ENCODE results near the gene UBAC2.

Gene UBAC2

GRCh38 chr13:99339230-99339721, 138.6 kb downstream of the UBAC2 start:
- no peak for DNase-seq (ENCODE audit: low read depth in 3 of 3)

DNA sequence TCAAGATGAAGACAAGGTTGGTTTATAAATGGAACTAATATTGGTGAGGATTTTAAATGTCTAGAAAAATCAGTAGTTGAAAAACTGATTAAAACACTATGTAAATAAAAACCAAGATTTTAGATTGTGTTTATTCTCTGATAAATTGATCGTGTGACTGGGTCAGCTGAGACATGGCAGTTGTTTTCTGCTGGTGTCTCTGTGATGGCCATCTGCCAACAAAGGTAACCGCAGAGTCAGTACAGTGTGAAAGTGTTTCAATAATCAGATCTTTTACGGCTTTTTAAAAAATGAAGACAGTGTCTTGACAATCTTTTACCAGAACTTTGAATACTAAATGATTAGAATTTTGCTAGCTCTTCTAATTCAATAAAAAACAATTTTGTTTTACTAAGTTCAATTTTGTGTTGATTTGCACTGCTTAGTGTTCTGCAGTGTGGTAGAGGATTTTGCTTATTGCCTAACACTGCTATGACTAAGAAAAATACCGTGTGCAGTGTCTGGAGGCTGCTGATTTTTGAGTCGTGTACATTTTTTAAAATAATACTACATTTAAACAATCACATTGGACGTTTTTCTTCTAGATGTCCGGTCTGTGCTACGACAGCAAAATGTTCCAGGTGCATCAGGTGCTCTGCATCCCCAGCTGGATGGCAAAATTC, 139.2 kb downstream of the UBAC2 start:
- DNase-seq (ENCODE audit: low read depth in 3 of 3): no peak

- DNase-seq (ENCODE audit: low read depth in 3 of 3): no peak
Measured at GRCh38 chr13:99340638-99341037, 140.0 kb downstream of the UBAC2 start.

DNA sequence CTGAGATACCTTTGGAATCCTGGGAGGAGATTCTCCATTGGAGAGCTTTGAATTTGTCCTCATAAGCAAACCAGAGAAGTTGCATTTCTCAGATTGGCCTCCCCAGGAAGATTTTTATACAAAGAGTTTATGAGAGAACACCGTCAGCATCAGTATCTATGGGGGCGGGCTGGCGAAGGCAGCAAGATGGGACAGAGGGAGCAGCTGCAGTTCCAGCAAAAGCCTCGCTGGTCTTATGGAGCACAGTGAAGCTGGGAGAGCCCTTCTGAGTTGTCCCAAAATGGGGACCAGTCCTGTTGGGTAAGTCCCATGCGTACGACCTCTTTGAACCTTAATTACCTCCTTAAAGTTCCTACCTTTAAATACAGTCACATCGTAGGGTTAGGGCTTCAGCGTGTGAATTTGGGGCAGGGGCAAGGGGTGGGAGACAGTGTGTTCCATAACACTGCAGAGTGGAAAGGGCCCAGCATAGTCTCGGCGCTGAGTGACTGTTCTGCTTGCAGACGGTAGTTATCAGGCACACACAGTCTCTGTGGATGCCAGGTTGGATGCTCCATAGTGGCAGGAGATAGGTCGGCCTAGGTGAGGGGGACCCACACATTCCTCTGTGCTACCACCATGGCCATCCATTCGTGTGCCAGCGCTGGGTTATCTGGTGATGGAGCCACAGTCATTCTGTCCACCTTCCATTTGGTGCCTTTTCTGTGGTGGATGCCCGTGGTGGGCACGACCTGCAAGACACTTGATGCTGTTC, 141.5 kb downstream of the UBAC2 start:
- DNase-seq (ENCODE audit: low read depth in 3 of 3): no peak

- no peak for DNase-seq (ENCODE audit: low read depth in 3 of 3)
Measured at GRCh38 chr13:99342723-99343315, 142.2 kb downstream of the UBAC2 start.

DNA sequence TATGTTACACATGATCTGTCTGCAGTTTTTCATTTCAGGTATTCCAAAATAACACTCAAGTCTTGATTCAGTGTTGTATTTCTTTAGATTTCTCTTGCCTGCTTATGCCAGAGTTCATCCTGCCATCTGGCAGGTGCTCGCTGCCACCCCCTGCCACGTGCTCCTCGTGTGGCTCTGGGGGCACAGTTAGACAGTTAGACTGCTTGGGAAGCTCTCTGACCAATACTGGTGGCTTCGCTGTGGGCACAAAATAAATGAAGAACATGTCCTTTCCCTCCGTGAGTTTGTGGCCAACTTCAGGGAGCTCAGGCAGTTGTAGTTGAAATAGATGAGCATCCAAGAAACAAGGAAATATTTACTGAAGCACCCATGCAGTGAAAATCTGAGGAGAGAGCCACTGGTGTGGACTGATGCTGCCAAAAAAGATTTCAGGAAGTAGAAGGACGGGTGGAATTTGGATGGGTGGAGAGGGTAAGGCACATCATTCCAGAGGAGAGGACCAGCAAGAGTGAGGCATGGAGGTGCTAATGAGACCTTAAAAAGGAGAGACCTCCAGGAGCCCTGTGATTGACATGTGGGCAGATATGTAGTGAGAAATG, 144.1 kb downstream of the UBAC2 start:
- no peak for DNase-seq (ENCODE audit: low read depth in 3 of 3)

- no peak for DNase-seq (ENCODE audit: low read depth in 3 of 3)
Measured at GRCh38 chr13:99345345-99345744, 144.7 kb downstream of the UBAC2 start.

DNA sequence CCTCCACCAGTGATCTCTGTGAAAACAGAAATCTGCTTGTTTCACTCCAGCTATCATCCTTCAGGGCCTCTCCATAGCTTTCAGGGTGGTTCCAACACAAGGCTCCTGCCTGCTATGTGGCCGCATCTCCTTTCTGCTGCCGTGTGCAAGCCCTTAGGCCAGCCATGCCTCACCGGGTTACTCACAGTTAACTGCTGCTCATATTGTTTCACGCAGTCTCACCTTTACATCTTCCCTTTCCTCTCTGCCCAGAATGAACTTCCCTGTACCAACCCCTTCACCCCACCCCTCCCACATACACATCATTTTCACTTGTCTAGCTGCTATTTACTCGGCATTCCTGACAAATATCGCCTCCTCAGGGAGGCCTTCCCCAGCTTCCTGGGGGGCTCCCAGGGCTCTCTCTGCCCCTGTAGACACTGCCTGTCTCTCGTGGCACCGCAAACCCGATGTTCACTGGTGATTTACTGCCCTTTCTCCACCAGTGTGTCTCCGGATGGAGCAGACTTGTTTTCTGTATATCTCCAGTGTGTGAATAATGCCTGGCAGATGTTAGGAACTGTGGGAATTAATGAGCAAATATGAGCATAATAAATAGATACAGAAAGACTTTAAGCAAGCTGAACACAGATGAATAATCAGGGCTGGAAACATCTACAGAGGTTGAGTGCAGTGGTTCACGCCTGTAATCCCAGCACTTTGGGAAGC, 145.8 kb downstream of the UBAC2 start:
- no peak for DNase-seq (ENCODE audit: low read depth in 3 of 3)

DNA sequence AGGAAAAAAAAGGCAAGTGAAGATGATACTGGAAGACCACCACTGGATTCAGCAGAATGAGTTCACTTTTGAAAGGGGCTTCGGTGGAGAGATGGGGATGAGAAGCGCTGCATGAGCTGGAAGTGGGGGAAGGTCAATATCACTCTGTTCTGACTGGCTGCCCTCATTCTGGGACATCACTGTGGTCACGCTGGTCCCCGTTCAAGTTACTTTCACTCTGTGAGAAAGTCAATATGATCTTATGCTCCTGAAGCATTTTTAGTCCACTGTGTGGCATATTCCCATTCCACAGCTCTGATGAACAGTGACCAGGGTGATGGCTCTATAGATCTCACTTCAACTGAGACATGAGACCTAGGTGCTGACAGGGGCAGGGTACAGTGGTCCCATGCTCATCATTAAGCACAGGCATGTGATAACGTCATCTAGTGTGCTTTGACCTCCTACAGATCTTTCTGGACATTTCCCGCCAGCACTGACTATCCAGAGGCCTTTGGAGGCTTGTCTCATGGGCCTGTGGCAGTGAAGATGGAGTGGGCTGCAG, 146.8 kb downstream of the UBAC2 start:
- no peak for DNase-seq (ENCODE audit: low read depth in 3 of 3)

DNA sequence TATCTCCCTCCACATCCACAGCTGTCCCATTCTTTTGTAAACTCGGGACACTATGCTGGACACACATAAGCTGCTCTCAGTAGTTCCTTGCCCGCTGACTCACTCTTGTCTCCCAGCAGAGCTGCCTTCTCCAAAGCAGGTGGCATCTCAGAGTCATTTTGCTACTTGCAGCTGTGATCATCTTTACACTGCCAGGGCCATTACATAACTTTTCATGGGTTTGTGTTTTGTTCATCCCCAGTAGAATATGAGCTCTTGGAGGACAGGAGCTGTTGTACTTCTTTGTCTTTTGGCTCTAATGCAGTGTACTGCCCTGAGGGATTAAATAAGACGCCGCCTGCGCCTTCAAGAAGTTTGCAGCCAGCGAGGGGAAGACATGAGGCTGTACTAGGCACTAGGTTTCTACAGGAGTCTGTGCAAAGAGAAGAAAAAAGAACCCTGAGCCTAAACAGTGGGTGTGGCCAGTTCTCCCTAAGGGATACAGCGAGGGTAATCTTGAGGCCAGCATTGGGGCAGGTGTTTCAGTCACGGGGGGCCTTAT, 147.3 kb downstream of the UBAC2 start:
- no peak for DNase-seq (ENCODE audit: low read depth in 3 of 3)

- no peak for DNase-seq (ENCODE audit: low read depth in 3 of 3)
Measured at GRCh38 chr13:99350191-99350590, 149.5 kb downstream of the UBAC2 start.

DNA sequence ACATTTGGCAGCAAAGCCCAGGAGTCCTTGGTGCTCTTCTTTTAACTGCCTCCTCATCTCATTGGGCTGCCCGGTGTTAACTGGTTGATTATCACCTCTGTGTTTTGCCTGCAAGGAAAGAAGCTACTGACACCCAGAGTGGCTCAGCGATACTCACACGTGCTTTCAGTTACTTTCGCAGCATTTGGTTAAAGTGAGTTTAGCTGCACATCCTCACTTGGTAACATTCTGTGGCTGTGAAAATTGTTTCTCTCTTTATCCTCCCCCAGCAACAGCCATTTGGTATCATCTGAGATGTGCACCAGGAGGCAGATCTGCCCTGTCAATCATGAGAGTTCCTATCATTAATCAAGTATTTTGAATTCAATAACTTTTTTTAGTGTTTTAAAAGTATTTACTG, 151.1 kb downstream of the UBAC2 start:
- no peak for DNase-seq (ENCODE audit: low read depth in 3 of 3)

DNA sequence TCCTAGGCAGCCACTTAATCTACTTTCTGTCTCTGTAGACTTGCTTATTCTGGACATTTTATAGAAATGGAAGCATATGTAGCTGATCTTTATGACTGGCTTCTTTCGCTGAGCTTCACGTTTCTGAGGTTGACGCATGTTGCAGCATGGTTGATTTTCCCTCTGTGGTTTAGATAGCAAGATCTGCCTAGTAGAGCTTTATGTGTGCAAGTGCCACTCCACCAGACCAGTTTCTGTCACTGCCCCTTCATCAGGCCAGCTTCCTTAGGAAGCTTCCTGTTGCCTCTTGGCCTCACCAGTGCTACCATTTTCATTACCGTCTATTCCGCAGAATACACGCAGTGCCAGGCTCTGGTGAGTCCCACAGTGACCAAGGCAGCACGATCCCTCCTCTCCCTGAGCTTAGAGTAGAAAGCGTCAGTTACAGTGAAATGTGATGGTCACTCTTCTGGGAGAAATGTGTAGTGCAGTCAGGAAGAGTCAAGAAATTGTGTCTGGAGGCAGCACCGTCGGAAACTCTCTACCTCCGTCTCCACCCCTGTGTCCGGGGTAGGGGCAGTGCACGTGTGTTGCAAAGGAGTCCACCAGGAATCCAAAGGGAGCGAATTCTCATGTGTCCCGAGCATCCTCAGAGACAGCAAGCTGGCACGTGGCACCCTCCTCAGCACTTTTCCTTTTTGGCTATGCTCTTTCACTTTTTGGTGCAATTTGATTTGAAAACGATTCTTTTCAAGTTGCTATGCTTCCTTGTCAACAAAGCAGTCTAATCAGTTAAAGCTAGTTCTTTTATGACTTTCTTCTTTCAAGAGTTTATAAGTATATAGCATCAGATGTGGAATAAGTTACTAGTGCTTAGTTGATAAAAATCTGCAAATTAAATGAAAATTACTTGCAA, 151.9 kb downstream of the UBAC2 start:
- no peak for DNase-seq (ENCODE audit: low read depth in 3 of 3)

DNA sequence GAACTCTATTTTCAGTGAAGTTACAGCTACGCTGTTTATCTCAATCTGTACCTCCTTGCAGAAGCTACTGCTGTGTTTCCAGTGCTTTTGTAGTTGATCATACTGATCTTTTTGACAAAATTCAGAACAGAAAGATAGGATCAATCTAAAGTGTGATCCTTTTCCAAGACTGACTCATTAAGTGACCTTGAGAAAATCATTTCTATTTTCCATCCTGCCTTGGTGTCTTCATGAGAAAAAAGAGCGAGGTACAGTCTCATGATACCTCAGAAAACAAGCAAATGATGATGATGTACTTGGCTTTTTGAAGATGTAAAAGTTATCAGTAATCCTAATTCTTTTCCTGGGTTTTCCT, 152.6 kb downstream of the UBAC2 start:
- no peak for DNase-seq (ENCODE audit: low read depth in 3 of 3)

DNA sequence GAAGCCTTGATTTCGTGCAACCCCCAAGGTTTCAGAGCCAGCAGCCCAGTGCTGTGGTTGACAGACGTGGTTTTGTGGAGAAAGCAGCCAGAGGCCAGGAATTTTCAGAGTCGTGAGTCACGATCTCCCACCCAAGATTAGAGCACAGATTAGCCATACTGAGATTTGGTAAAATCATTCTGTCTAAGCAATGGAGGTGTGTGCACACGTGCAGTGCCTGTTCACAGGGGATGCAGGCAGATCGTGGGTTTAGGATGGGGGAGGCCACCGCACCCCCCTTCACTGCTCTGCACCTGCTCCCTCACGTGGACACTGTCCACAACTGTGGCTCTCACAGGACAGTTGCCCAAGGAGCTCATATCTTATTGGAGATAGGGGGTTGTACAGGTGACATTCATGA, 153.2 kb downstream of the UBAC2 start:
- peak in 1 of 3 donors; percentile 24 for DNase-seq (ENCODE audit: low read depth in 3 of 3)

GRCh38 chr13:99354371-99354951, 153.8 kb downstream of the UBAC2 start:
- DNase-seq (ENCODE audit: low read depth in 3 of 3): no peak

GRCh38 chr13:99355267-99356011, 154.8 kb downstream of the UBAC2 start:
- no peak for DNase-seq (ENCODE audit: low read depth in 3 of 3)

DNA sequence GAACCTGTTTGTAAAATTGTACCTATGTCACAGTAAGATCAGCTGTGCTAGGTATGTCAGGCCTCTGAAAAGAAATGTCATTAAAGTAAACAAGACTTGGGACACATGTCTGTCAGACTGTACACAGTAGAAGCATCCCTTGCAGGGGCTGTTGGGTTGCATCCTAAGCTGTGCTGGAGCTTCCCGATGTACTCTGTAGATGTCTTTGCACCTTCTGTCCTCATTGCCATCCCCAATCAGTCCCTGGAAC, 155.3 kb downstream of the UBAC2 start:
- no peak for DNase-seq (ENCODE audit: low read depth in 3 of 3)

DNA sequence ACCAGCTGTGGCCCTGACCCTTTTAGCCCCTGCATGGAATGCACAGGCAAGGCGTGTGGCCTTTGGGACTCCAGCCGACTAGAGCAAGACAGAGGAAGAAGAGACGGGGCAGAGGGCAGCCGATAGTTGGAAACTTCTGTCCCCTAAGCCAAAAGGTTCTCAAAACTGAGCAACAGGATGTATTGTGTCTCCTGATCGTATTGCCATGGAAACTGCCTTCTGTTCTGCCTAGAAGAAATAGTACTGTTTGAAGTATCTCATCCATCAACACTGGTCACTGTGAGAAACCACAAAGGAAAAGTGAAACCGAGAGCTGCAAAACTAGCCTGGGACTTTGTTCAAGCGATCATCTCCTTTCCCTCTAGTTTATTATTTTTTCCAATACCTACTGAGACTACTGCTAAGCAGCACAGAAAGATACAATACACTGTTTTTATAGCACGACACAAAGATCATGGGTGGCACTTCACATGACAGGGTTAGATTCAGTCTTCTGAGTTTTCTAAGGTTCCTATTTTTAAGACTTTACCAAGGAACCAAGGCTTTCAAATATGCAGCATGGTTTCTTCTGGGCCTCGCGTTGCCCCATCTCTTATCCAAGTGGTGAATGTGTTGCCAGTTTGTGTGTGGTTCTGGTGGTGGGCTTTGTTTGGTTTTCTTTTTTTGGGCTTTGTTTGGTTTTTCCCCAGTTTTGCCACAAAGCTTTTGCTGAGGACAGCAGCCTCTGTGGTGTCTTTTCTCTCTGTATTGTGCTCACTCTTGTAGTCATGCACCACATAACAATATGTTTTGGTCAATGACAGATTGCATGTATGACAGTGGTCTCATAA, 155.8 kb downstream of the UBAC2 start:
- no peak for DNase-seq (ENCODE audit: low read depth in 3 of 3)

Data from stimulated activated CD4-positive, alpha-beta T cell treated with anti-CD3 and anti-CD28 coated beads, TNF-alpha, amount 100 ng/mL, for 48 hours (primary cell).